Measurements from ENCODE around the gene PUS10.

PUS10 gene

GRCh38 chr2:60972889-60973656 lies 45.0 kb downstream of the PUS10 start:
- no peak for DNase-seq (ENCODE audit: low read depth in 2 of 2)

- no peak for DNase-seq (ENCODE audit: low read depth in 2 of 2)
Observed at GRCh38 chr2:60966507-60967405, 51.3 kb downstream of the PUS10 start.

- DNase-seq (ENCODE audit: low read depth in 2 of 2) = no peak
Observed at GRCh38 chr2:60965499-60965785, 52.6 kb downstream of the PUS10 start.

- DNase-seq (ENCODE audit: low read depth in 2 of 2) = no peak
Observed at GRCh38 chr2:60964651-60965498, 53.2 kb downstream of the PUS10 start.

- no peak for DNase-seq (ENCODE audit: low read depth in 2 of 2)
Observed at GRCh38 chr2:60963190-60963589, 54.9 kb downstream of the PUS10 start.

- no peak for DNase-seq (ENCODE audit: low read depth in 2 of 2)
Observed at GRCh38 chr2:60962528-60962927, 55.5 kb downstream of the PUS10 start.

GRCh38 chr2:60961457-60961856 lies 56.6 kb downstream of the PUS10 start:
- no peak for DNase-seq (ENCODE audit: low read depth in 2 of 2)

- DNase-seq (ENCODE audit: low read depth in 2 of 2) = no peak
Observed at GRCh38 chr2:60960706-60961105, 57.3 kb downstream of the PUS10 start.

- DNase-seq (ENCODE audit: low read depth in 2 of 2) = no peak
Observed at GRCh38 chr2:60959501-60959900, 58.6 kb downstream of the PUS10 start.

- no peak for DNase-seq (ENCODE audit: low read depth in 2 of 2)
Observed at GRCh38 chr2:60958800-60959199, 59.3 kb downstream of the PUS10 start.

- DNase-seq (ENCODE audit: low read depth in 2 of 2) = no peak
Observed at GRCh38 chr2:60958361-60958760, 59.7 kb downstream of the PUS10 start.

- DNase-seq (ENCODE audit: low read depth in 2 of 2) = no peak
Observed at GRCh38 chr2:60957643-60958042, 60.4 kb downstream of the PUS10 start.

GRCh38 chr2:60957224-60957623 lies 60.8 kb downstream of the PUS10 start:
- no peak for DNase-seq (ENCODE audit: low read depth in 2 of 2)

GRCh38 chr2:60954139-60954538 lies 63.9 kb downstream of the PUS10 start:
- DNase-seq (ENCODE audit: low read depth in 2 of 2) = no peak

GRCh38 chr2:60948926-60949579 lies 69.0 kb downstream of the PUS10 start:
- no peak for DNase-seq (ENCODE audit: low read depth in 2 of 2)

- no peak for DNase-seq (ENCODE audit: low read depth in 2 of 2)
Observed at GRCh38 chr2:60948161-60948560, 69.9 kb downstream of the PUS10 start.

- no peak for DNase-seq (ENCODE audit: low read depth in 2 of 2)
Observed at GRCh38 chr2:60947056-60947455, 71.0 kb downstream of the PUS10 start.

GRCh38 chr2:60945341-60945740 lies 72.7 kb downstream of the PUS10 start:
- no peak for DNase-seq (ENCODE audit: low read depth in 2 of 2)

GRCh38 chr2:60939622-60940021 lies 78.4 kb downstream of the PUS10 start:
- DNase-seq (ENCODE audit: low read depth in 2 of 2) = no peak

GRCh38 chr2:60938301-60938700 lies 79.8 kb downstream of the PUS10 start:
- DNase-seq (ENCODE audit: low read depth in 2 of 2) = no peak

GRCh38 chr2:60936757-60937156 lies 81.3 kb downstream of the PUS10 start:
- DNase-seq (ENCODE audit: low read depth in 2 of 2) = no peak

Data from activated CD4-positive, alpha-beta T cell treated with anti-CD3 and anti-CD28 coated beads for 24 hours (primary cell).